Erythroblast (primary cell): Measurements from ENCODE around the gene FCAR.

ENCODE experiments used
- GATA1 ChIP-seq: IDR thresholded peaks from 2 replicates; pipeline ENCODE4 v1.6.1; 2011; ENCODE audit warnings: low read depth, mild to moderate bottlenecking, control low read depth, low read length, moderate library complexity
- POLR2A ChIP-seq: IDR thresholded peaks from 2 replicates; pipeline ENCODE4 v1.6.1; 2011; ENCODE audit warnings: mild to moderate bottlenecking, low read length

DNA sequence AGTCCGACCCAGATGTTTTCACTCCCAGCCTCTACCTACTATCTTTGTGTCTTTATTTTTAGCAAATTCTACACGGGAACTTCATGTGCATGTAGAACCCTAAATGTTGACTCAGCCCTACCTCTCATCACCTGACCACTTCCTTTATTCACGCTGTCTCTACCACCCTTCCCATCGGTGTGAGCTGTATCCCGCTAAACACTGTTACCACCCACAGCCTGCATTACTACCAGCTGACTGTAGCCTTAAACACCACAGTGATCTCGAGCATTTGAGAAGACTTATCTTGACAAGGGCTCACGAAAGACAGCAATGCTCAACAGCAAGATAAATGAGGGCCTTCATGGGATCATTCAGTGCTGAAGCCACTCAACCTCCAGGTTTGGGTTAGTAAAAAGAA is 47.0 kb downstream of the FCAR start:
- TF ChIP-seq POLR2A (no peak), GATA1 (no peak)
